HG03521 (cell line): Measurements from ENCODE around the gene HIVEP3.
A peak's percentile ranks its signal among the peaks of the same experiment; 100 is the strongest.

Source experiments
- ATAC-seq: cut with Tn5 transposase; IDR thresholded peaks from one replicate; pipeline ENCODE4 v1.9.1; 2021; ENCODE audit warnings: mild to moderate bottlenecking, moderate library complexity; ENCODE audit not compliant: unreplicated experiment

Gene HIVEP3

GRCh38 chr1:41875487-41875886, 43.2 kb downstream of the HIVEP3 start:
- ATAC-seq = no peak

GRCh38 chr1:41874903-41875411, 43.8 kb downstream of the HIVEP3 start:
- no peak for ATAC-seq

GRCh38 chr1:41874151-41874719, 44.5 kb downstream of the HIVEP3 start:
- ATAC-seq = no peak

GRCh38 chr1:41872074-41872473, 46.6 kb downstream of the HIVEP3 start:
- ATAC-seq = no peak

GRCh38 chr1:41870076-41870562, 48.6 kb downstream of the HIVEP3 start:
- no peak for ATAC-seq

- ATAC-seq = peak; percentile 82
Measured at GRCh38 chr1:41868241-41868998, 50.3 kb downstream of the HIVEP3 start.

- ATAC-seq = no peak
Measured at GRCh38 chr1:41866285-41866684, 52.4 kb downstream of the HIVEP3 start.

- no peak for ATAC-seq
Measured at GRCh38 chr1:41864471-41865040, 54.2 kb downstream of the HIVEP3 start.

GRCh38 chr1:41863718-41864117, 55.0 kb downstream of the HIVEP3 start:
- ATAC-seq = no peak

- no peak for ATAC-seq
Measured at GRCh38 chr1:41862384-41863221, 56.1 kb downstream of the HIVEP3 start.

GRCh38 chr1:41861535-41862383, 57.0 kb downstream of the HIVEP3 start:
- ATAC-seq = no peak

- ATAC-seq = no peak
Measured at GRCh38 chr1:41860771-41861170, 58.0 kb downstream of the HIVEP3 start.

- ATAC-seq = no peak
Measured at GRCh38 chr1:41860214-41860613, 58.5 kb downstream of the HIVEP3 start.

GRCh38 chr1:41859686-41860085, 59.0 kb downstream of the HIVEP3 start:
- ATAC-seq = no peak

- no peak for ATAC-seq
Measured at GRCh38 chr1:41856944-41857285, 61.8 kb downstream of the HIVEP3 start.

- ATAC-seq = no peak
Measured at GRCh38 chr1:41856151-41856943, 62.4 kb downstream of the HIVEP3 start.

- no peak for ATAC-seq
Measured at GRCh38 chr1:41855713-41856112, 63.0 kb downstream of the HIVEP3 start.

GRCh38 chr1:41853907-41854306, 64.8 kb downstream of the HIVEP3 start:
- no peak for ATAC-seq

- ATAC-seq = no peak
Measured at GRCh38 chr1:41852091-41852490, 66.6 kb downstream of the HIVEP3 start.
